CD14-positive monocyte (primary cell): ENCODE data around the gene FGFR3. TPM values are rescaled to one million over a fixed set of nuclear protein-coding genes. Genes with fewer than 3 reads are reported as not detected.
A peak's percentile ranks its signal among the peaks of the same experiment; 100 is the strongest.

ENCODE experiments used
- DNase-seq, 3 donors: peaks; one replicate each; pipeline ENCODE4 v3.0.0-alpha.2; 2011 to 2022
- H2AFZ ChIP-seq: 2 replicates; pipeline ENCODE4 v1.6.0; 2012; ENCODE audit warnings: mild to moderate bottlenecking, low read depth, low read length, inconsistent platforms; ENCODE audit not compliant: insufficient read depth, poor library complexity, severe bottlenecking
- H3K27ac ChIP-seq, 2 donors: 1 replicate in 1 of 2; 2 replicates in 1 of 2; pipeline ENCODE4 v1.5.1; 2012 to 2013; ENCODE audit warnings: low read length in 2 of 2, control low read depth in 1 of 2, inconsistent platforms in 1 of 2, low read depth in 1 of 2, mild to moderate bottlenecking in 1 of 2
- H3K27me3 ChIP-seq, 2 donors: one replicate each; pipeline versions ENCODE4 v1.6.0 to v1.6.1; 2011 to 2013; ENCODE audit warnings: low read length in 2 of 2; ENCODE audit not compliant: control insufficient read depth in 2 of 2, insufficient read depth in 2 of 2
- H3K36me3 ChIP-seq, 2 donors: replicated peaks in 1 of 2; 1 replicate in 1 of 2; 2 replicates in 1 of 2; pipeline versions ENCODE4 v1.5.1 to v1.6.1; 2012 to 2013; ENCODE audit warnings: low read length in 2 of 2, control low read depth in 1 of 2, inconsistent platforms in 1 of 2, mild to moderate bottlenecking in 1 of 2; ENCODE audit not compliant: insufficient read depth in 2 of 2, control insufficient read depth in 1 of 2
- H3K4me1 ChIP-seq, 2 donors: 1 replicate in 1 of 2; 2 replicates in 1 of 2; pipeline versions ENCODE4 v1.5.1 to v1.6.1; 2012 to 2013; ENCODE audit warnings: low read length in 2 of 2, control low read depth in 1 of 2, inconsistent platforms in 1 of 2, mild to moderate bottlenecking in 1 of 2, moderate library complexity in 1 of 2; ENCODE audit not compliant: insufficient read depth in 2 of 2, control insufficient read depth in 1 of 2
- H3K4me2 ChIP-seq: replicated peaks from 2 replicates; pipeline ENCODE3; 2012; ENCODE audit warnings: low read length, moderate library complexity, mild to moderate bottlenecking; ENCODE audit not compliant: poor library complexity, severe bottlenecking; ENCODE audit errors: extremely low read depth
- H3K4me3 ChIP-seq, 3 experiments: fragments of 200-600 bp in 1 of 3; sonication (generic) in 1 of 3; replicated peaks in 1 of 3; 1 replicate in 2 of 3; 2 replicates in 1 of 3; pipeline ENCODE4 v1.5.1; 2011 to 2013; ENCODE audit warnings: low read length in 3 of 3, mild to moderate bottlenecking in 3 of 3, control low read depth in 2 of 3, low read depth in 2 of 3, inconsistent platforms in 1 of 3, moderate library complexity in 1 of 3
- H3K79me2 ChIP-seq: 2 replicates; pipeline ENCODE4 v1.6.0; 2012; ENCODE audit warnings: mild to moderate bottlenecking, control low read depth, inconsistent platforms, low read length, moderate library complexity; ENCODE audit not compliant: insufficient read depth
- H3K9ac ChIP-seq: 2 replicates; pipeline ENCODE4 v1.6.0; 2017; ENCODE audit warnings: low read length, mild to moderate bottlenecking; ENCODE audit not compliant: insufficient read depth, poor library complexity, severe bottlenecking
- H3K9me3 ChIP-seq, 2 donors: replicated peaks in 1 of 2; 1 replicate in 1 of 2; 2 replicates in 1 of 2; pipeline versions ENCODE4 v1.5.1 to v1.6.1; 2012 to 2013; ENCODE audit warnings: low read length in 2 of 2, control low read depth in 1 of 2; ENCODE audit not compliant: control insufficient read depth in 1 of 2, insufficient read depth in 1 of 2
- H4K20me1 ChIP-seq: 2 replicates; pipeline ENCODE4 v1.6.0; 2012; ENCODE audit warnings: mild to moderate bottlenecking, low read length, control low read depth, moderate library complexity; ENCODE audit not compliant: insufficient read depth
- H3K27ac Mint-ChIP-seq, 7 donors: one replicate each; pipeline ENCODE4 v1.8.0; 2020; ENCODE audit warnings: mild to moderate bottlenecking in 7 of 7, mixed read lengths in 7 of 7, moderate library complexity in 6 of 7, inconsistent platforms in 2 of 7
- H3K27me3 Mint-ChIP-seq, 3 donors: one replicate each; pipeline ENCODE4 v1.8.0; 2021 to 2022; ENCODE audit warnings: low read depth in 3 of 3, mild to moderate bottlenecking in 3 of 3, mixed read lengths in 3 of 3, moderate library complexity in 3 of 3, inconsistent platforms in 1 of 3
- H3K36me3 Mint-ChIP-seq, 2 donors: one replicate each; pipeline ENCODE4 v1.8.0; 2020; ENCODE audit warnings: mixed read lengths in 2 of 2, inconsistent platforms in 1 of 2, mild to moderate bottlenecking in 1 of 2
- H3K4me1 Mint-ChIP-seq: one replicate; pipeline ENCODE4 v1.8.0; 2020; ENCODE audit warnings: mild to moderate bottlenecking, mixed read lengths
- H3K4me3 Mint-ChIP-seq, 2 donors: one replicate each; pipeline ENCODE4 v1.8.0; 2020; ENCODE audit warnings: mild to moderate bottlenecking in 2 of 2, mixed read lengths in 2 of 2, moderate library complexity in 1 of 2
- H3K9me3 Mint-ChIP-seq, 7 donors: one replicate each; pipeline ENCODE4 v1.8.0; 2020 to 2022; ENCODE audit warnings: mixed read lengths in 7 of 7, mild to moderate bottlenecking in 6 of 7, moderate library complexity in 6 of 7, inconsistent platforms in 2 of 7
- CTCF ChIP-seq: fragments of 200-600 bp; IDR thresholded peaks from one replicate; pipeline ENCODE4 v1.8.0; 2022; ENCODE audit warnings: antibody characterized with exemption, mild to moderate bottlenecking
- WGBS: methylation state at CpG from one replicate; pipeline ENCODE4 v1.1.5; 2013; ENCODE audit warnings: missing lambda C conversion rate; ENCODE audit not compliant: insufficient coverage; 5-methylcytosine and 5-hydroxymethylcytosine counted together
- intact Hi-C, 2 donors: fragments of 100-400 bp; cut with micrococcal nuclease; formaldehyde crosslinking; loops; one replicate each; pipeline versions ENCODE4 v1.15.0 to v1.15.1; 2023
- polyA plus RNA-seq, 3 donors: library from polyadenylated mRNA; depleted of rRNA in 1 of 3; unstranded in 2 of 3; stranded (reverse) in 1 of 3; fragments of 300-500 nt in 2 of 3; fragments of >200 nt in 1 of 3; fragmentation: Illumina TruSeq in 2 of 3; gene quantifications; 1 replicate in 2 of 3; 2 replicates in 1 of 3; pipeline ENCODE4 v1.2.3, GENCODE V29; 2012 to 2021

The FGFR3 gene
- polyA plus RNA-seq, 3 donors, result 0.07 TPM; not detected in 2

- Mint-ChIP-seq H3K4me3 (no peak overlapping the region), H3K9me3 (no peaks in the 10 kb centered on the region), H3K4me1 (no peaks in the 10 kb centered on the region), H3K27me3 (no peaks in the 10 kb centered on the region), H3K27ac (peak overlapping the region in 1 of 7 donors; percentile 37), H3K36me3 (peaks cover 58 to 74% of the 10 kb centered on the region in 2 donors)
- Histone ChIP-seq H3K4me2 (no peak overlapping the region), H3K9me3 (no peaks in the 10 kb centered on the region), H3K36me3 (peaks cover 55 to 76% of the 10 kb centered on the region in 2 donors), H3K27ac (no peak overlapping the region), H2AFZ (no peak overlapping the region), H3K4me3 (no peak overlapping the region), H3K27me3 (no peaks in the 10 kb centered on the region), H4K20me1 (no peaks in the 10 kb centered on the region), H3K79me2 (no peaks in the 10 kb centered on the region), H3K9ac (no peak overlapping the region), H3K4me1 (no peaks in the 10 kb centered on the region)
- WGBS, result 96% methylated on average over 7 of the region's 11 CpGs
- TF ChIP-seq CTCF, result no peak
- intact Hi-C loops, result no loop called here
- no peak for DNase-seq
These were observed 31.7 kb downstream of the FGFR3 start for GRCh38 chr4:1824746-1825145.

GRCh38 chr4:1825326-1825725 lies 32.2 kb downstream of the FGFR3 start:
- H3K27me3 Mint-ChIP-seq, result no peaks in the 10 kb centered on the region
- H3K4me1 Mint-ChIP-seq, result no peaks in the 10 kb centered on the region
- Histone ChIP-seq H3K27me3 (no peaks in the 10 kb centered on the region), H3K9ac (no peak overlapping the region), H3K4me3 (no peak overlapping the region), H3K9me3 (no peaks in the 10 kb centered on the region), H3K4me1 (no peaks in the 10 kb centered on the region), H3K4me2 (no peak overlapping the region), H3K36me3 (peaks cover 49 to 76% of the 10 kb centered on the region in 2 donors), H4K20me1 (no peaks in the 10 kb centered on the region), H2AFZ (no peak overlapping the region), H3K27ac (no peak overlapping the region), H3K79me2 (no peaks in the 10 kb centered on the region)
- no peak for DNase-seq
- TF ChIP-seq CTCF, result no peak
- peaks cover 57 to 73% of the 10 kb centered on the region in 2 donors for H3K36me3 Mint-ChIP-seq
- intact Hi-C loops, result no loop called here
- H3K4me3 Mint-ChIP-seq, result no peak overlapping the region
- H3K27ac Mint-ChIP-seq, result peak overlapping the region in 2 of 7 donors; percentile 37 to 65
- H3K9me3 Mint-ChIP-seq, result no peaks in the 10 kb centered on the region
- 96% methylated on average over 19 of the region's 19 CpGs for WGBS
